ENCODE measurements around the gene FANCC. TPM values are rescaled to one million over a fixed set of nuclear protein-coding genes. Genes with fewer than 3 reads are reported as not detected.
A peak's percentile ranks its signal among the peaks of the same experiment; 100 is the strongest.

The FANCC gene
- total and polyA plus RNA-seq, 2 experiments from 2014 or later, result 13.1 to 15.6 TPM

DNA sequence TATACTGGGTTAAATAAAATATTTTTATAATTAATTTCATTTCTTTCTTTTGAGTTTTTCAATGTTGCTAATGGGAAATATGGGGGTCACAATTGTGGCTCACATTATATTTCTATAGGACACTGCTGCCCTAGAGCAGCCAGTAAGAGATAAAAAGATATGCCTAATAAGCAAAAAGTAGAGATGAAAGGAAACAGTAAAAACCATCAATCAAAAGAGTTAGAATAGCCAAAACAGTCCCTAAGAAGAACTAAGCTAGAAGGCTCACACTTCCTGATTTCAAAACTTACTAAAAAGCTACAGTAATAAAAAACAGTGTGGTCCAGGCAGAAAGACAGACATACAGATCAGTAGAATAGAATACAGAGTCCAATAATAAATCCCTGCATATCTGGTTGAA lies 104.4 kb downstream of the FANCC start:
- H2AFZ ChIP-seq, result no peak overlapping the region
- peaks cover 6% of the 10 kb centered on the region for H3K4me1 ChIP-seq (ENCODE audit: insufficient read depth)
- TF ChIP-seq CTCF (IDR thresholded peaks at IDR 0.05; ENCODE audit: poor library complexity), result no peak
- no peak for TF ChIP-seq EZH2 (IDR thresholded peaks at IDR 0.05; ENCODE audit: borderline replicate concordance)
- TF ChIP-seq EZH2phosphoT487 (IDR thresholded peaks at IDR 0.05; ENCODE audit: low read depth, severe bottlenecking, unreplicated experiment), result no peak
- no peak for DNase-seq (ENCODE audit: low spot score)
- no peaks in the 10 kb centered on the region for H4K20me1 ChIP-seq (ENCODE audit: insufficient read depth, poor library complexity, severe bottlenecking)
- H3K79me2 ChIP-seq, result peaks cover 18% of the 10 kb centered on the region
- no peaks in the 10 kb centered on the region for H3K36me3 ChIP-seq (replicated peaks; ENCODE audit: insufficient read depth, low read depth)
- H3K4me2 ChIP-seq, result no peak overlapping the region
- H3K9me2 ChIP-seq (replicated peaks; ENCODE audit: insufficient read depth), result no peaks in the 10 kb centered on the region
- no peaks in the 10 kb centered on the region for H3K27me3 ChIP-seq
- no peak overlapping the region for H3K27ac ChIP-seq
- no peaks in the 10 kb centered on the region for H3K9me3 ChIP-seq (ENCODE audit: low read depth)
- no peak overlapping the region for H3K4me3 ChIP-seq

- no peaks in the 10 kb centered on the region for H4K20me1 ChIP-seq (ENCODE audit: insufficient read depth, poor library complexity, severe bottlenecking)
- no peak overlapping the region for H3K4me2 ChIP-seq
- DNase-seq (ENCODE audit: low spot score), result no peak
- H3K79me2 ChIP-seq, result peaks cover 15% of the 10 kb centered on the region
- no peaks in the 10 kb centered on the region for H3K9me3 ChIP-seq (ENCODE audit: low read depth)
- H3K9me2 ChIP-seq (replicated peaks; ENCODE audit: insufficient read depth), result no peaks in the 10 kb centered on the region
- TF ChIP-seq EZH2phosphoT487 (IDR thresholded peaks at IDR 0.05; ENCODE audit: low read depth, severe bottlenecking, unreplicated experiment), result no peak
- no peak for TF ChIP-seq EZH2 (IDR thresholded peaks at IDR 0.05; ENCODE audit: borderline replicate concordance)
- no peak for TF ChIP-seq CTCF (IDR thresholded peaks at IDR 0.05; ENCODE audit: poor library complexity)
- no peaks in the 10 kb centered on the region for H3K27me3 ChIP-seq
- H3K4me1 ChIP-seq (ENCODE audit: insufficient read depth), result peaks cover 20% of the 10 kb centered on the region
- no peak overlapping the region for H3K27ac ChIP-seq
- no peak overlapping the region for H3K4me3 ChIP-seq
- H2AFZ ChIP-seq, result no peak overlapping the region
- WGBS (ENCODE audit: low lambda C conversion rate, missing lambda C conversion rate), result 62% methylated on average over 1 of the region's 1 CpG
- H3K36me3 ChIP-seq (replicated peaks; ENCODE audit: insufficient read depth, low read depth), result no peaks in the 10 kb centered on the region
Observed at GRCh38 chr9:95211028-95211427, 106.5 kb downstream of the FANCC start.

GRCh38 chr9:95207403-95207802 lies 110.1 kb downstream of the FANCC start:
- no peak overlapping the region for H2AFZ ChIP-seq
- peaks cover 20% of the 10 kb centered on the region for H3K4me1 ChIP-seq (ENCODE audit: insufficient read depth)
- H4K20me1 ChIP-seq (ENCODE audit: insufficient read depth, poor library complexity, severe bottlenecking), result no peaks in the 10 kb centered on the region
- H3K4me3 ChIP-seq, result no peak overlapping the region
- DNase-seq (ENCODE audit: low spot score), result no peak
- H3K9me2 ChIP-seq (replicated peaks; ENCODE audit: insufficient read depth), result no peaks in the 10 kb centered on the region
- H3K27ac ChIP-seq, result peak overlapping the region; percentile 67
- H3K4me2 ChIP-seq, result peak overlapping the region; percentile 73
- H3K79me2 ChIP-seq, result peaks cover 24% of the 10 kb centered on the region
- H3K27me3 ChIP-seq, result no peaks in the 10 kb centered on the region
- TF ChIP-seq EZH2 (IDR thresholded peaks at IDR 0.05; ENCODE audit: borderline replicate concordance) (no peak), CTCF (IDR thresholded peaks at IDR 0.05; ENCODE audit: poor library complexity) (no peak), EZH2phosphoT487 (IDR thresholded peaks at IDR 0.05; ENCODE audit: low read depth, severe bottlenecking, unreplicated experiment) (no peak)
- H3K36me3 ChIP-seq (replicated peaks; ENCODE audit: insufficient read depth, low read depth), result no peaks in the 10 kb centered on the region
- 56% methylated on average over 4 of the region's 4 CpGs for WGBS (ENCODE audit: low lambda C conversion rate, missing lambda C conversion rate)
- no peaks in the 10 kb centered on the region for H3K9me3 ChIP-seq (ENCODE audit: low read depth)

- H3K27me3 ChIP-seq, result no peaks in the 10 kb centered on the region
- peaks cover 24% of the 10 kb centered on the region for H3K79me2 ChIP-seq
- TF ChIP-seq CTCF (IDR thresholded peaks at IDR 0.05; ENCODE audit: poor library complexity) (no peak), EZH2 (IDR thresholded peaks at IDR 0.05; ENCODE audit: borderline replicate concordance) (no peak), EZH2phosphoT487 (IDR thresholded peaks at IDR 0.05; ENCODE audit: low read depth, severe bottlenecking, unreplicated experiment) (no peak)
- H3K36me3 ChIP-seq (replicated peaks; ENCODE audit: insufficient read depth, low read depth), result no peaks in the 10 kb centered on the region
- peak overlapping the region; percentile 73 for H3K4me2 ChIP-seq
- no peaks in the 10 kb centered on the region for H3K9me2 ChIP-seq (replicated peaks; ENCODE audit: insufficient read depth)
- peak overlapping the region; percentile 0 for H2AFZ ChIP-seq
- peak overlapping the region; percentile 24 for H3K4me3 ChIP-seq
- no peaks in the 10 kb centered on the region for H4K20me1 ChIP-seq (ENCODE audit: insufficient read depth, poor library complexity, severe bottlenecking)
- DNase-seq (ENCODE audit: low spot score), result no peak
- no peaks in the 10 kb centered on the region for H3K9me3 ChIP-seq (ENCODE audit: low read depth)
- WGBS (ENCODE audit: low lambda C conversion rate, missing lambda C conversion rate), result 37% methylated on average over 8 of the region's 8 CpGs
- H3K27ac ChIP-seq, result peak overlapping the region; percentile 67
- peaks cover 22% of the 10 kb centered on the region for H3K4me1 ChIP-seq (ENCODE audit: insufficient read depth)
Observed at GRCh38 chr9:95206143-95206542, 111.4 kb downstream of the FANCC start.
